ENCODE data around the gene RIN3.

The RIN3 gene

GRCh38 chr14:92649934-92650545 is 136.5 kb downstream of the RIN3 start:
- no peak for DNase-seq

- no peak for DNase-seq
Observed at GRCh38 chr14:92650581-92651105, 137.1 kb downstream of the RIN3 start.

GRCh38 chr14:92651106-92651757 is 137.7 kb downstream of the RIN3 start:
- DNase-seq: no peak

- DNase-seq: no peak
Observed at GRCh38 chr14:92651758-92652406, 138.3 kb downstream of the RIN3 start.

- DNase-seq: no peak
Observed at GRCh38 chr14:92652413-92653151, 139.0 kb downstream of the RIN3 start.

GRCh38 chr14:92653162-92653651 is 139.6 kb downstream of the RIN3 start:
- DNase-seq: no peak

GRCh38 chr14:92654239-92654901 is 140.8 kb downstream of the RIN3 start:
- DNase-seq: no peak

GRCh38 chr14:92655419-92656201 is 142.0 kb downstream of the RIN3 start:
- no peak for DNase-seq

- no peak for DNase-seq
Observed at GRCh38 chr14:92656306-92657081, 142.9 kb downstream of the RIN3 start.

GRCh38 chr14:92657457-92658142 is 144.0 kb downstream of the RIN3 start:
- DNase-seq: no peak

- DNase-seq: no peak
Observed at GRCh38 chr14:92658160-92658559, 144.6 kb downstream of the RIN3 start.

GRCh38 chr14:92658684-92659083 is 145.1 kb downstream of the RIN3 start:
- no peak for DNase-seq

GRCh38 chr14:92659765-92660561 is 146.4 kb downstream of the RIN3 start:
- DNase-seq: no peak

- no peak for DNase-seq
Observed at GRCh38 chr14:92660571-92660970, 147.0 kb downstream of the RIN3 start.

GRCh38 chr14:92663049-92663448 is 149.5 kb downstream of the RIN3 start:
- no peak for DNase-seq

GRCh38 chr14:92665661-92666110 is 152.1 kb downstream of the RIN3 start:
- no peak for DNase-seq

- no peak for DNase-seq
Observed at GRCh38 chr14:92666251-92666650, 152.7 kb downstream of the RIN3 start.

- DNase-seq: no peak
Observed at GRCh38 chr14:92668276-92668973, 154.8 kb downstream of the RIN3 start.

Data from right kidney (tissue), 1 donor.